Pancreas (tissue), 10 donors: ENCODE results near the gene REV3L. TPM values are rescaled to one million over a fixed set of nuclear protein-coding genes. Genes with fewer than 3 reads are reported as not detected.

Experiments
- ATAC-seq, 4 donors: fragments of 200-7000 bp; cut with Tn5 transposase; one replicate each; pipeline versions ENCODE4 v1.8.0 to v1.9.1; 2020; ENCODE audit warnings: mild to moderate bottlenecking in 4 of 4, moderate library complexity in 4 of 4
- DNase-seq, 6 donors: peaks; one replicate each; pipeline ENCODE4 v3.0.0-alpha.2; 2020
- FAIRE-seq: peaks from 2 replicates; lab custom pipeline; 2012; peaks lifted over from hg19 to GRCh38; lab: Jason Lieb, UNC
- H3K27ac ChIP-seq, 4 donors: fragments of 200-600 bp; sonication (generic); 1 replicate in 3 of 4; 2 replicates in 1 of 4; pipeline versions ENCODE4 v1.5.0 to v1.8.0; 2020
- H3K27me3 ChIP-seq, 4 donors: fragments of 200-600 bp; one replicate each; pipeline ENCODE4 v1.8.0; 2021
- H3K36me3 ChIP-seq, 3 donors: fragments of 200-600 bp; sonication (generic) in 1 of 3; one replicate each; pipeline versions ENCODE4 v1.5.0 to v1.8.0; 2020 to 2021
- H3K4me1 ChIP-seq, 3 donors: fragments of 200-600 bp; one replicate each; pipeline ENCODE4 v1.8.0; 2021
- H3K4me3 ChIP-seq, 4 donors: fragments of 200-600 bp; sonication (generic) in 2 of 4; one replicate each; pipeline versions ENCODE4 v1.5.0 to v1.8.0; 2020 to 2021
- H3K9me3 ChIP-seq, 4 donors: fragments of 200-600 bp; one replicate each; pipeline ENCODE4 v1.8.0; 2021
- WGBS, 2 donors: extraction: QIAGEN DNeasy Blood & Tissue Kit; methylation state at CpG; one replicate each; pipeline ENCODE4 v1.1.7; 2013; 5-methylcytosine and 5-hydroxymethylcytosine counted together
- intact Hi-C, 3 donors: fragments of 100-400 bp; cut with DNase I; formaldehyde crosslinking; loops; one replicate each; pipeline versions ENCODE4 v1.11.1 to v1.14.2; 2022
- polyA plus RNA-seq, 2 donors: library from polyadenylated mRNA; stranded (reverse); fragments of 200-250 nt; gene quantifications; one replicate each; pipeline ENCODE4 v1.2.3, GENCODE V29; 2013
- total RNA-seq, 6 donors: library from RNA; stranded (reverse); fragmentation: NEBNext Ultra II Directional in 4 of 6; extraction: Animal tissue kit (Norgen Biotek cat#: 25700) in 4 of 6; gene quantifications; one replicate each; pipeline versions ENCODE4 v1.2.1 to v1.2.4, GENCODE V29; 2021 to 2023
- TF ChIP-seq, protein P1 (sequence below), 4 donors: fragments of 200-600 bp; sonication (generic) in 3 of 4; IDR thresholded peaks; one replicate each; pipeline versions ENCODE4 v1.5.0 to v1.8.0; 2021; ENCODE audit warnings: antibody characterized with exemption in 4 of 4
- donor health status: healthy with polysubstance abuse.
- donor health status: DM: no; HTN: no; CAD: no; lungs with moderate emphysema.
- donor health status: DM: no; HTN: no; CAD: no.
- donor health status: control.
- donor health status: control.
- donor health status: Bipolar disorder and iron deficiency.
- donor health status: DM: yes; HTN: yes; CAD: no.
- donor health status: DM: no; HTN: no; CAD: no.
- donor health status: DM: no; HTN: no; CAD: no.
- donor health status: DM: yes; HTN: yes; CAD: no.

REV3L gene
- total and polyA plus RNA-seq, 8 donors = 6.9 to 22.0 (median 15.2) TPM

GRCh38 chr6:111492499-111492898, 9.5 kb upstream of the REV3L start:
- Histone ChIP-seq H3K4me3 (no peak overlapping the region), H3K4me1 (peaks cover 0 to 5% (median 0%) of the 10 kb centered on the region in 3 donors), H3K27ac (no peak overlapping the region), H3K27me3 (no peaks in the 10 kb centered on the region), H3K9me3 (no peaks in the 10 kb centered on the region), H3K36me3 (no peaks in the 10 kb centered on the region)
- WGBS, 2 donors = 95% methylated on average over 2 of the region's 2 CpGs
- ATAC-seq (no peak), FAIRE-seq (no peak), DNase-seq (no peak)
- TF ChIP-seq, protein P1, sequence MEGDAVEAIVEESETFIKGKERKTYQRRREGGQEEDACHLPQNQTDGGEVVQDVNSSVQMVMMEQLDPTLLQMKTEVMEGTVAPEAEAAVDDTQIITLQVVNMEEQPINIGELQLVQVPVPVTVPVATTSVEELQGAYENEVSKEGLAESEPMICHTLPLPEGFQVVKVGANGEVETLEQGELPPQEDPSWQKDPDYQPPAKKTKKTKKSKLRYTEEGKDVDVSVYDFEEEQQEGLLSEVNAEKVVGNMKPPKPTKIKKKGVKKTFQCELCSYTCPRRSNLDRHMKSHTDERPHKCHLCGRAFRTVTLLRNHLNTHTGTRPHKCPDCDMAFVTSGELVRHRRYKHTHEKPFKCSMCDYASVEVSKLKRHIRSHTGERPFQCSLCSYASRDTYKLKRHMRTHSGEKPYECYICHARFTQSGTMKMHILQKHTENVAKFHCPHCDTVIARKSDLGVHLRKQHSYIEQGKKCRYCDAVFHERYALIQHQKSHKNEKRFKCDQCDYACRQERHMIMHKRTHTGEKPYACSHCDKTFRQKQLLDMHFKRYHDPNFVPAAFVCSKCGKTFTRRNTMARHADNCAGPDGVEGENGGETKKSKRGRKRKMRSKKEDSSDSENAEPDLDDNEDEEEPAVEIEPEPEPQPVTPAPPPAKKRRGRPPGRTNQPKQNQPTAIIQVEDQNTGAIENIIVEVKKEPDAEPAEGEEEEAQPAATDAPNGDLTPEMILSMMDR (IDR thresholded peaks at IDR 0.05) = no peak
- intact Hi-C loops = no loop called here

- no peak for FAIRE-seq
- Histone ChIP-seq H3K27ac (no peak overlapping the region), H3K9me3 (no peaks in the 10 kb centered on the region), H3K4me3 (no peak overlapping the region), H3K27me3 (no peaks in the 10 kb centered on the region), H3K36me3 (no peaks in the 10 kb centered on the region), H3K4me1 (peaks cover 7 to 12% (median 7%) of the 10 kb centered on the region in 3 donors)
- no peak for ATAC-seq
- TF ChIP-seq, protein P1 (IDR thresholded peaks at IDR 0.05) = no peak
- WGBS, 2 donors = 85 to 92% methylated on average over 3 of the region's 3 CpGs
- no peak for DNase-seq
- intact Hi-C loops = no loop called here
Observed at GRCh38 chr6:111490067-111490466, 7.0 kb upstream of the REV3L start.

DNA sequence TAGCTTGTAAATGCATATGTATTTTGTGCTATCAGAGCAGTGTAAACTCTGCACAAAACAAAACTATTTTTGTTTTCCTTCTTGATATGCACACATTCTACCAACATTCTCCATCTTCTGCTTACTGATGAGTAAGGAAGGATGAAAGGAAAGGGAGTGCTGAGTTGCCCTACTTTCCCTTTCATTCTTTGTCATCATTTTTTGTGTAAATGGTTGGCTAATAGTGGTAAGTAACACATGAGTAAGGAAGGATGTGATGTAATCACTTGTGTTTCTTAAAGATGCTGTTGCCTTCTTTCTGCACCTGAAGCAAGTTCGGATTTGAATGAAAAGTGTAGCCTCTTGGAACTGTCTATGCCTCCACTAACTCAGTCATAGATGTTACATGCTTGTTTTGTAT, 4.6 kb upstream of the REV3L start:
- H3K9me3 ChIP-seq = no peaks in the 10 kb centered on the region
- no peak for DNase-seq
- TF ChIP-seq, protein P1 (IDR thresholded peaks at IDR 0.05) = no peak
- no peak for FAIRE-seq
- no peaks in the 10 kb centered on the region for H3K27me3 ChIP-seq
- intact Hi-C loops = no loop called here
- ATAC-seq = no peak
- no peak overlapping the region for H3K4me3 ChIP-seq
- H3K27ac ChIP-seq = no peak overlapping the region
- H3K4me1 ChIP-seq = peaks cover 14 to 20% (median 14%) of the 10 kb centered on the region in 3 donors
- no peaks in the 10 kb centered on the region for H3K36me3 ChIP-seq
- 85 to 91% methylated on average over 1 of the region's 1 CpG for WGBS, 2 donors

GRCh38 chr6:111486921-111487320, 3.9 kb upstream of the REV3L start:
- FAIRE-seq (no peak), ATAC-seq (no peak), DNase-seq (no peak)
- peaks cover 14 to 20% (median 14%) of the 10 kb centered on the region in 3 donors for H3K4me1 ChIP-seq
- H3K27ac ChIP-seq = no peak overlapping the region
- H3K36me3 ChIP-seq = no peaks in the 10 kb centered on the region
- intact Hi-C loops = no loop called here
- H3K27me3 ChIP-seq = no peaks in the 10 kb centered on the region
- TF ChIP-seq, protein P1 (IDR thresholded peaks at IDR 0.05) = no peak
- WGBS, 2 donors = 100% methylated on average over 1 of the region's 1 CpG
- no peaks in the 10 kb centered on the region for H3K9me3 ChIP-seq
- no peak overlapping the region for H3K4me3 ChIP-seq

DNA sequence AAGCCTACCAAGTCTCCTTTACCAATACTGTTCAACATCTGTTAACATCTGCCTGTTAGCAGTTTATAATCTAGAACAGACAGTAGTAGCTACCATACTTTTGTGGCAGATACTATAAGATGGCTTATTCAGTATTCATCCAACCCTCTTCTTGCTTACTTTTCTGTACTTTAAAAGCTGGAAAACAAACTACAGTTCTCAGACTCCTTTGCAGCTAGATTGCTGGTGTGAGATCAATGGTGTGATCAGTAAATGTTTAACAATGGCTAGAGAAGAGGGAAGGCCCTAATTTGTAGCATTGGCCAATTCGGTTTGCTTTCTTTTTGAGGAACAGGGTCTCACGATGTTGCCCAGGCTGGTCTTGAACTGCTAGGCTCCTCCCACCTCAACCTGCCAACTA, 3.5 kb upstream of the REV3L start:
- H3K27me3 ChIP-seq = no peaks in the 10 kb centered on the region
- intact Hi-C loops = no loop called here
- TF ChIP-seq, protein P1 (IDR thresholded peaks at IDR 0.05) = no peak
- H3K9me3 ChIP-seq = no peaks in the 10 kb centered on the region
- ATAC-seq (no peak), DNase-seq (no peak), FAIRE-seq (no peak)
- H3K4me1 ChIP-seq = peaks cover 14 to 20% (median 14%) of the 10 kb centered on the region in 3 donors
- H3K4me3 ChIP-seq = no peak overlapping the region
- no peak overlapping the region for H3K27ac ChIP-seq
- no peaks in the 10 kb centered on the region for H3K36me3 ChIP-seq
- WGBS, 2 donors = 90 to 95% methylated on average over 2 of the region's 2 CpGs
